GM21390 (cell line): ENCODE data around the gene C12orf60.
A peak's percentile ranks its signal among the peaks of the same experiment; 100 is the strongest.

Experiments used
- ATAC-seq: cut with Tn5 transposase; IDR thresholded peaks from one replicate; pipeline ENCODE4 v1.9.1; 2021; ENCODE audit not compliant: unreplicated experiment

C12orf60 gene

GRCh38 chr12:14776236-14776961 lies 27.1 kb upstream of the C12orf60 start:
- ATAC-seq, result no peak

GRCh38 chr12:14777271-14777670 lies 26.2 kb upstream of the C12orf60 start:
- no peak for ATAC-seq

GRCh38 chr12:14779834-14780233 lies 23.6 kb upstream of the C12orf60 start:
- ATAC-seq, result no peak

GRCh38 chr12:14780859-14781258 lies 22.6 kb upstream of the C12orf60 start:
- ATAC-seq, result no peak

GRCh38 chr12:14781563-14781962 lies 21.9 kb upstream of the C12orf60 start:
- no peak for ATAC-seq

GRCh38 chr12:14782756-14783155 lies 20.7 kb upstream of the C12orf60 start:
- ATAC-seq, result no peak

GRCh38 chr12:14784471-14784870 lies 19.0 kb upstream of the C12orf60 start:
- ATAC-seq, result no peak

GRCh38 chr12:14785568-14785967 lies 17.9 kb upstream of the C12orf60 start:
- no peak for ATAC-seq

- ATAC-seq, result no peak
Measured at GRCh38 chr12:14795028-14795448, 8.4 kb upstream of the C12orf60 start.

GRCh38 chr12:14802247-14802646 lies 1.2 kb upstream of the C12orf60 start:
- ATAC-seq, result no peak

GRCh38 chr12:14802721-14803010 lies 804 bp upstream of the C12orf60 start:
- ATAC-seq, result no peak

GRCh38 chr12:14803830-14804160 lies 325 bp downstream of the C12orf60 start:
- ATAC-seq, result peak; percentile 21

- no peak for ATAC-seq
Measured at GRCh38 chr12:14810167-14810952, 6.9 kb downstream of the C12orf60 start.

GRCh38 chr12:14810953-14811483 lies 7.5 kb downstream of the C12orf60 start:
- no peak for ATAC-seq

- no peak for ATAC-seq
Measured at GRCh38 chr12:14811486-14811885, 8.0 kb downstream of the C12orf60 start.

- ATAC-seq, result no peak
Measured at GRCh38 chr12:14814014-14814413, 10.5 kb downstream of the C12orf60 start, which contains the start of gene SMCO3. Gene SMCO3, minus strand, starts transcription at chr12:14814182. Its CDS starts 7,502 bp downstream, at chr12:14806680.

GRCh38 chr12:14824012-14824634 lies 20.7 kb downstream of the C12orf60 start:
- ATAC-seq, result no peak

GRCh38 chr12:14825256-14825655 lies 21.8 kb downstream of the C12orf60 start:
- ATAC-seq, result no peak

GRCh38 chr12:14826491-14826890 lies 23.0 kb downstream of the C12orf60 start:
- no peak for ATAC-seq

- ATAC-seq, result no peak
Measured at GRCh38 chr12:14827043-14827442, 23.6 kb downstream of the C12orf60 start.

- peak; percentile 79 for ATAC-seq
Measured at GRCh38 chr12:14828892-14829291, 25.4 kb downstream of the C12orf60 start.

GRCh38 chr12:14833336-14833735 lies 29.9 kb downstream of the C12orf60 start:
- ATAC-seq, result no peak
